ENCODE results near the gene PITRM1. TPM values are rescaled to one million over a fixed set of nuclear protein-coding genes. Genes with fewer than 3 reads are reported as not detected.

Gene PITRM1
- total and polyA plus RNA-seq, 5 experiments from 2014 or later = 29.0 to 114 (median 58.2) TPM

DNA sequence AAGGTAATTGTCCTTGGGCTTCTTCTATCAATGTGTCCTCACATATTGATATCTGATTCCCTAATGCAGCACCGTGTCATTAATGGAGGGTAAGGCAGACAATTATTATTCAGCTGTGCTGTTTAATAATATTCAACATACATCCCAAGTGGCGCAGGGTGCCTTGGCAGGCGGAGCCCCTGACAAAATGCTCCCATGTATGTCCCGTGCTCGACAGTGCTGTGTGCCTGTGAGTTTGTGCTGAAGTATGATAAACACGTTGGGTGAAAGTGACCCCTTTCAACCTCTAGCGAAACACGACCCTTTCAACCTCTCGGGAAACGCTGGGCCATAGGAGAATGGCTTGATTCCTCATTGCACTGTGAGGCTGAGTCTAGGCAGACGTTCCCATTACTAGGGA is 73.9 kb downstream of the PITRM1 start:
- H3K9me3 Mint-ChIP-seq = no peaks in the 10 kb centered on the region
- H3K27me3 Mint-ChIP-seq = no peaks in the 10 kb centered on the region
- POLR2A ChIA-PET = no interaction called here
- peak overlapping the region in 1 of 10 donors; percentile 8 for H3K27ac Mint-ChIP-seq
- DNase-seq (no peak), ATAC-seq (no peak)
- no peak overlapping the region for H3K4me3 Mint-ChIP-seq
- H3K4me1 Mint-ChIP-seq = peaks cover 13 to 32% (median 23%) of the 10 kb centered on the region in 4 donors
- peaks cover 7 to 42% (median 29%) of the 10 kb centered on the region in 3 donors for H3K36me3 Mint-ChIP-seq

DNA sequence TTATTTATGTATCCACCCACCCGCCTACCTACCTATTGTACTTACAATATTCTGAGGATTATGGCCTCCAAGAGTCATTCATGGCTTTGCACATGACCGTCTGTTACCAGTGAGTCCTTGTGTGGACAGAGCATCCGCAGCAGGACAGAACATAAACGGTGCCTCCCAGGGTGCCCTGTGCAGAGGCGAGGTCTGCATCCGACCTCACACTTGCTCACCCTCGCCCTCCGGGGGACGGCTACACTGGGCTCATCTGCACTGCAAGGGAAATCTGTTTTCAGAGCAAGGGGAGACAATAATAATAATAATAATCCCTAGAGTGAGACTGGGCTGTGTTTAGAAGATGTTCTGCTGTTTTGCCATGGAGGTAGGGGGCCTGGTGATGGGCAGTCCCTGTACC is 75.4 kb downstream of the PITRM1 start:
- POLR2A ChIA-PET = no interaction called here

DNA sequence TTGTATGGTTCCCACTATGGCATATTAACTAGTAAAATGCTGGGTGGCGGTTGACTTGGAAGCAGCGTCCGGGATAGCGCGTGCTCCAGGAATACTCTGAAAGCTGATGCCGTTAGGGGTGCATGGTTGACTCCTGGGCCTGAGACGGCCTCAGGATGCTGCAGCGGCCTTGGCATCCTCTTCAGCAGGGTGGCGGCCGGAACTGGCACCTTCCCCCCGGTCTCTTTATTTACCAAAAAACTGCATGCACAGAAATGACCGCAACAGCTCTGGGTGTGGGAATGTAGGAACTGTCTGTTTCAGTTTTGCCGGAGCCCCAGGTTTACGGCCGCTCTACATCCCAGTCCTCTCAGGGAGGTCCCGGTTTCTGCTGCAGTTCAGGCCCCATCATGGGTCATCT is 76.4 kb downstream of the PITRM1 start:
- DNase-seq (no peak), ATAC-seq (no peak)
- Mint-ChIP-seq H3K27ac (peak overlapping the region in 2 of 10 donors; percentile 50 to 73), H3K9me3 (no peaks in the 10 kb centered on the region), H3K36me3 (peaks cover 7 to 25% (median 16%) of the 10 kb centered on the region in 3 donors), H3K4me3 (peak overlapping the region in 1 of 10 donors; percentile 15), H3K4me1 (peaks cover 25 to 53% (median 40%) of the 10 kb centered on the region in 4 donors), H3K27me3 (no peaks in the 10 kb centered on the region)
- POLR2A ChIA-PET = no interaction called here

More for the DNA sequence above, 75.4 kb downstream of the PITRM1 start:
- ATAC-seq = no peak
- peak overlapping the region in 2 of 10 donors; percentile 49 to 73 for H3K27ac Mint-ChIP-seq
- no peaks in the 10 kb centered on the region for H3K27me3 Mint-ChIP-seq
- H3K36me3 Mint-ChIP-seq = peaks cover 7 to 29% (median 19%) of the 10 kb centered on the region in 3 donors
- DNase-seq = no peak
- H3K9me3 Mint-ChIP-seq = no peaks in the 10 kb centered on the region
- peak overlapping the region in 1 of 10 donors; percentile 34 for H3K4me3 Mint-ChIP-seq
- peaks cover 23 to 46% (median 34%) of the 10 kb centered on the region in 4 donors for H3K4me1 Mint-ChIP-seq

DNA sequence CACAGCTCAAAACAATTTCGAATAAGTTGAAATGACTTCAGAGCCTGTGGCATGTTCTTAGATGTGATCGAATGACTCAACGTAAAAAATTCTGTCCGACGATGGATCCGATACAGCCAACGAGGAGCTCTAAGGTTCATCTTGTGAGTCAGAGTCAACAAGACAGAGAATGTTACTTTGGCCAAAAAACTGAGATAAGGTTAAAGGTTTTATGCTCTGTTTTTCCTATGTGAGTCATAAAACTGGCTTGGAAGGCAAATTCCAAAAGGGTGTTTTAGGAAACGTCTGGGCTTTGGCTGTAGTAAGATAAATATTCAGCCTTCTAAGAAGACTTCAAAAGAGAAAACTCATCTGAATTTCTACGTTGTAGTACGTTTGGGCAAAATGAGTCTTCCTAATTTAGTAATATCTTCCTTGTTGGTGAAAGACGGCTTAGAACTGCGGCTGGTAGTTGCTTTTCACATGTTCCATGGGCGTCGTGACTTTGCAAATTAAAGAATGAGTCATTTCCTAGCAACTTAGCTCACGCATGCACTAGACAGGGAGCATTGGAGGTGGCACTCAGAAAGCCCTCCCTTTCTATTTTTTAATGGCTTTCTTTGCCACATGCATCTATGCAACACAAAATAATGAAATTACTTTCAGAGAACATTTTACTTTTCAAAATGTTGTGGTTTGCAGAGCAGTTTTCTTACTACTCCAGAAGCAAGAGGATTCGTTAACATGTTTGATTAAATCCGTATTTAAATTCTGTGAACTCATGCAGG is 77.0 kb downstream of the PITRM1 start:
- POLR2A ChIA-PET = no interaction called here
- Mint-ChIP-seq H3K4me3 (peak overlapping the region in 2 of 10 donors; percentile 3 to 17), H3K27me3 (no peaks in the 10 kb centered on the region), H3K36me3 (peaks cover 7 to 20% (median 14%) of the 10 kb centered on the region in 3 donors), H3K27ac (peak overlapping the region in 4 of 10 donors; percentile 11 to 73 (median 39)), H3K4me1 (peaks cover 25 to 59% (median 41%) of the 10 kb centered on the region in 4 donors), H3K9me3 (no peaks in the 10 kb centered on the region)
- peak; percentile 20 to 37 for ATAC-seq
- DNase-seq = no peak

DNA sequence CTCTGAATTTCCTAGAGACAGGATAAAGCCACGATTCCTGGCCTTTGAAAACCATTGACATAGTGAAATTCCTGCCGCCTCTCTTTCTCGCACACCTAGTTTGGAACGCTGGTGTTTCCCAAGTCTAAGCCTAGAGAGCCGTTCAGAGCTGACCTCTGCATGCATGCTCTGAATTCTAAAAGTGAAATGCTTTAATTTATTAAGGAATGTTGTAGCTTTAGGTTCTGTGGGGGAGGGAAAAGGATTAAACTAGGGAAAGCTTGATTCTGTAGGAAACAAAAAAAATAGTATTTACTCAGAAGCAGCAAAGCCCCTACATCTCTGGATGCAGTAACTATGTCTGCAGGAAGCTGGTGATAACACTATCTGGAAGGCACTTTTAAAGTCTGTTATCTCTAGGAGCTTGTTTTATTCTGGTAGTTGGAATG is 78.0 kb downstream of the PITRM1 start:
- Mint-ChIP-seq H3K27me3 (no peaks in the 10 kb centered on the region), H3K4me3 (no peak overlapping the region), H3K27ac (peak overlapping the region in 2 of 10 donors; percentile 19 to 40), H3K9me3 (no peaks in the 10 kb centered on the region), H3K36me3 (peaks cover 3 to 14% (median 7%) of the 10 kb centered on the region in 3 donors), H3K4me1 (peaks cover 22 to 63% (median 46%) of the 10 kb centered on the region in 4 donors)
- POLR2A ChIA-PET = no interaction called here
- DNase-seq (no peak), ATAC-seq (no peak)

DNA sequence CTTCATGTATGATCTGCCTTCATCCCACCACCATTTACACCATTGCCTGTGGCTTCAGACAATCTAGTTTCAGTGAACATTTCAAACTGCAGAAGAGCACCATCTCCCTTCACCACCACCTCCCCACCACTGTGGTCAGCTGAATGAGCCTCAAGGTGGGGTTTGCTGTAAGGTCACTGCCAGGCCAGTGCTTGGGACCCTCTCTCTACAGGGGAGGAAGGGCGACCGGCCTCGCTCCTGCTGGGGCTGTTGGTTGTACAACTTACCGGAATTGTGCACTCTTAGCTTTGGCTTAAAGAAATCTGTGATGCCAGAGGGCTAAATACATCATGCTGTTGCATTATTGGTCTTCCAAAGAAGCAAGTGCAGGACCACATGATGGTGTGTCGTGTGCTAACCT is 78.6 kb downstream of the PITRM1 start:
- POLR2A ChIA-PET = no interaction called here
- no peak for ATAC-seq
- H3K4me3 Mint-ChIP-seq = peak overlapping the region in 1 of 10 donors; percentile 1
- H3K4me1 Mint-ChIP-seq = peaks cover 19 to 61% (median 50%) of the 10 kb centered on the region in 4 donors
- H3K27me3 Mint-ChIP-seq = no peaks in the 10 kb centered on the region
- no peaks in the 10 kb centered on the region for H3K9me3 Mint-ChIP-seq
- no peak for DNase-seq
- H3K36me3 Mint-ChIP-seq = peaks cover 0 to 11% (median 6%) of the 10 kb centered on the region in 3 donors
- H3K27ac Mint-ChIP-seq = peak overlapping the region in 2 of 10 donors; percentile 26 to 57

DNA sequence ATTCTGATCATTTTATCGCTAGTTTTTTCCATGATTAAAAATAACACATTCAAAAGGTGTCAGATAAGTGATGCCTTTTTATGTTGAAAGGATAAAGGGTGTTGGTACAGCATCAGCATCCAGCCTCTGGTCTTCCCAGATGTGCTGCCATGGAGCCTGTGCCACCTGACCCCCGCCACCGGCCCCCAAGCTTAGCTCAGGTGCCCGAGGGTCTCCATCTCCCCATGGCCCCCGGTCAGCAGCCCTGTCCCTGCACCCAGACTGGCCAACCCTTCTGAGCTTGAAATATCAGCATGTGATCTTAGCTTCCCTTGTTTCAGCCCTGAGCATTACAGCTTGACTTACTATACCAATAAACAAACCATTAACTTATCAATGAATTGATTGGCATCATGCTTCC is 80.7 kb downstream of the PITRM1 start:
- H3K9me3 Mint-ChIP-seq = no peaks in the 10 kb centered on the region
- ATAC-seq = no peak
- POLR2A ChIA-PET = interaction anchor here (1.2 kb wide), 1 partner anchor 21 kb away, joined by 4 read pairs; no protein-coding TSS in a partner anchor
- peak overlapping the region in 2 of 10 donors; percentile 0 to 49 for H3K27ac Mint-ChIP-seq
- DNase-seq = no peak
- H3K4me3 Mint-ChIP-seq = peak overlapping the region in 1 of 10 donors; percentile 0
- H3K4me1 Mint-ChIP-seq = peaks cover 19 to 65% (median 50%) of the 10 kb centered on the region in 4 donors
- H3K27me3 Mint-ChIP-seq = no peaks in the 10 kb centered on the region
- peaks cover 0 to 18% (median 6%) of the 10 kb centered on the region in 3 donors for H3K36me3 Mint-ChIP-seq

DNA sequence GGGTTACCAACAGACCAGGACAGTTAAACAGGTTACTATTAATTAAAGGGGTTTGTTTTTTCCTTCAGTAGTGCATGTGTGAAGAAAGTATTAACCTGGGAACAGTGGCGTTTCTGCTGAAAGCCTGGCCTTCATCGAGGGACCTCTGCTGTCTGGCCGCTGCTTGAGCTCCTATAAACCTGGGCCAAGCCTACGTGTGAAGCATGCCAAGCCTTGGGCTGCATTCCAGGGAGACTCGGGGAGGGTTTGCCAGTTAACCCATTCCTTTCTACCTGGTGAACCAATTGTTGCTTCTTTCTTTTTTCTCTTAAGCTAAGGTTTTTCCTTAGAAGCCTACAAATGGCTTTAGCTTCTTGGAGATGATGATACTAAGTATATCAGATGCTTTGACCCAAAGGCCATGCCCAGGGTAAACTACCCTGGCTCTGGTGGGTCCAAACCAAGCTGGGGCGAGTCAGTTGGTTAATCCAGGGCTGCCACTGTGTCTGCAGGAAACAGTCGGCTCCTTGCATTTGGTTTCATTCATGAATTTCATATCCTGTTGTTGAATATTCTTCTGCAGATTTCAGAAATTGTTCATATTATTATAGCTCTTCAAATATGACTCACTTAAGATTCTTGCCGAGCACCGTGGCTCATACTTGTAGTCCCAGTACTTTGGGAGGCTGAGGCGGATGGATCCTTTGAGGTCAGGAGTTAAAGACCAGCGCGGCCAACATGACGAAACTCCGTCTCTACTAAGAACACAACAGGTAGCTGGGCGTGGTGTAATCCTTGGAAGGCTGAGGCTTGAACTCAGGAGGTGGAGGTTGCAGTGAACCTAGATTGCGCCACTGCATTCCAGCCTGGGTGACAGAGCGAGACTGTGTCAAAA is 81.4 kb downstream of the PITRM1 start:
- Mint-ChIP-seq H3K27ac (peak overlapping the region in 1 of 10 donors; percentile 65), H3K4me1 (peaks cover 21 to 66% (median 50%) of the 10 kb centered on the region in 4 donors), H3K9me3 (no peaks in the 10 kb centered on the region), H3K36me3 (peaks cover 0 to 24% (median 6%) of the 10 kb centered on the region in 3 donors), H3K27me3 (no peaks in the 10 kb centered on the region), H3K4me3 (no peak overlapping the region)
- POLR2A ChIA-PET = interaction anchor here (1.2 kb wide), 1 partner anchor 20 kb away, joined by 4 read pairs; no protein-coding TSS in a partner anchor
- ATAC-seq = no peak
- no peak for DNase-seq

DNA sequence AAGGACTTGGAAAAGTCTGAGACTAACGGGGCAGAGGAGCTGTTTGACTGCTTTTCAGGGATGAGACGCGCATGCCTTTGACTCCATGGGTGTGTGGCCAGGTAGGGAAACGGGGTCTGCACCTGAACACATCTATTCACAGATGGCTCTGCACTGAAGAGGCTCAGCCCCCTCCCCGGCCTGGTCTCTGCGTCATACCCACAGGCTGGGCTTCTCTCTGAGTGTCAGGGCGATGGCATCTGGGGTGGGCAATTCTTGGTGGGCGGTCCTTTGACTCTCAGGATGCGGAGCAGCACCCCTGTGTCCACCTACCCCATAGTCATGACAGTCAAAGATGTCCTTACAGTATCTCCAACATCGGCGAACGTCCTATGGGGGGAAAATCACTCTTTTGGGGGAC is 82.2 kb downstream of the PITRM1 start:
- DNase-seq (no peak), ATAC-seq (no peak)
- Mint-ChIP-seq H3K4me3 (no peak overlapping the region), H3K36me3 (peaks cover 0 to 27% (median 6%) of the 10 kb centered on the region in 3 donors), H3K4me1 (peaks cover 18 to 63% (median 47%) of the 10 kb centered on the region in 4 donors), H3K27ac (no peak overlapping the region), H3K27me3 (no peaks in the 10 kb centered on the region), H3K9me3 (no peaks in the 10 kb centered on the region)
- POLR2A ChIA-PET = no interaction called here

Other genes starting within 250 kb of the PITRM1 start
- 10 to 100 TPM; 62.3 to 69.5 TPM for gene PFKP, start 105.2 kb downstream of the PITRM1 start, total RNA-seq
- 10 to 100 TPM; 26.4 to 41.2 (median 35.7) TPM for gene PFKP, start 105.2 kb downstream of the PITRM1 start, polyA plus RNA-seq

All from naive thymus-derived CD8-positive, alpha-beta T cell (primary cell).